ENCODE measurements around the gene CTPS2.

DNA sequence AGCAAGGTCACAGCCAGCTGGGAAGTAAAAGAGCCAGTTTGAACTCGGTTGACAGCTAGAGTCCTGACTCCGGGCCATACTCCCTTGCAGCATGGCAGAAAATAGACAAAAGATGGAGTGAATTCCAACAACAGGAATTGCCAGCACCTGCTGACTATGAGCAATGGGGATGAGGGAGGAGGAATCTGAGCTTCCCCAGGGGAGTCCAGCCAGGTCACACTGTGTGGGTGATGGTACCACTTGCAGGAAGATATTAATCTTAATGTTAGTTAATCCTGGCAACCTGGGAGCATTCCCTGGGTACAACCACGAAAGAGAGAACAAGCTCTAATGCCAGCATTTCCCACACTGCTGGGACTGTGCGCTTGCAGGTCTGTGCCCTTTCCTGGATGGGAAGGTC is 110.6 kb downstream of the CTPS2 start:
- TF ChIP-seq CTCF (IDR thresholded peaks at IDR 0.05), result no peak
- no peak for TF ChIP-seq ZFX (IDR thresholded peaks at IDR 0.05; ENCODE audit: borderline replicate concordance)

All from 22Rv1 (cell line).